Esophagus squamous epithelium (tissue), 5 donors: ENCODE data around the gene PIH1D1. TPM values are rescaled to one million over a fixed set of nuclear protein-coding genes. Genes with fewer than 3 reads are reported as not detected.

Experiments used
- DNase-seq: peaks from one replicate; lab custom pipeline; 2025; lab: John Stamatoyannopoulos, UW
- H3K27ac ChIP-seq, 4 donors: fragments of 200-600 bp; sonication (generic); one replicate each; pipeline ENCODE4 v1.5.1; 2016 to 2019; ENCODE audit warnings: mild to moderate bottlenecking in 1 of 4
- H3K27me3 ChIP-seq, 4 donors: fragments of 200-600 bp; sonication (generic); 1 replicate in 3 of 4; 2 replicates in 1 of 4; pipeline versions ENCODE4 v1.5.1 to v1.6.0; 2017 to 2021; ENCODE audit warnings: antibody characterized with exemption in 1 of 4
- H3K36me3 ChIP-seq, 3 donors: fragments of 200-600 bp; sonication (generic); one replicate each; pipeline ENCODE4 v1.5.1; 2016 to 2019
- H3K4me1 ChIP-seq, 3 donors: fragments of 200-600 bp; sonication (generic); one replicate each; pipeline ENCODE4 v1.5.1; 2017 to 2019
- H3K4me3 ChIP-seq, 4 donors: fragments of 200-600 bp; sonication (generic); 1 replicate in 3 of 4; 2 replicates in 1 of 4; pipeline ENCODE4 v1.5.1; 2016 to 2019; ENCODE audit warnings: mild to moderate bottlenecking in 2 of 4, moderate library complexity in 1 of 4
- H3K9me3 ChIP-seq, 3 donors: fragments of 200-600 bp; sonication (generic); one replicate each; pipeline ENCODE4 v1.5.1; 2016 to 2019
- CTCF ChIP-seq, 6 experiments: fragments of 450-650 bp in 4 of 6; fragments of 200-600 bp in 2 of 6; sonication (generic) in 2 of 6; IDR thresholded peaks; one replicate each; pipeline ENCODE4 v1.5.1; 2016 to 2019; ENCODE audit warnings: antibody characterized with exemption in 6 of 6, mild to moderate bottlenecking in 4 of 6, moderate library complexity in 4 of 6
- POLR2A ChIP-seq, 4 donors: fragments of 450-650 bp; IDR thresholded peaks; one replicate each; pipeline ENCODE4 v1.6.1; 2017; ENCODE audit warnings: antibody characterized with exemption in 4 of 4, mild to moderate bottlenecking in 4 of 4, moderate library complexity in 3 of 4
- WGBS, 2 donors: methylation state at CpG; one replicate each; pipeline ENCODE4 v1.1.5; 2018; 5-methylcytosine and 5-hydroxymethylcytosine counted together
- intact Hi-C: fragments of 100-400 bp; cut with DNase I; formaldehyde crosslinking; loops from one replicate; pipeline ENCODE4 v1.15.0; 2022
- total RNA-seq, 4 donors: library from RNA; depleted of rRNA; stranded (reverse); fragments of >200 nt; gene quantifications; one replicate each; pipeline ENCODE4 v1.1.0, GENCODE V29; 2016
- donor health status: DM: yes; HTN: yes; CAD: no.

Gene PIH1D1
- total RNA-seq, 4 donors from 2014 or later = 54.4 to 91.2 (median 67.2) TPM

- WGBS, 2 donors = 24 to 26% methylated on average over 17 to 23 of the region's 48 CpGs
- H3K9me3 ChIP-seq = no peaks in the 10 kb centered on the region
- H3K36me3 ChIP-seq = no peaks in the 10 kb centered on the region
- peaks cover 17 to 36% (median 24%) of the 10 kb centered on the region in 3 donors for H3K4me1 ChIP-seq
- no peak for DNase-seq
- H3K4me3 ChIP-seq = peak overlapping the region in 3 of 4 donors; percentile 9 to 53 (median 20)
- H3K27me3 ChIP-seq = peaks cover 11 to 100% (median 43%) of the 10 kb centered on the region in 4 donors
- no peak for TF ChIP-seq POLR2A (IDR thresholded peaks at IDR 0.05)
- TF ChIP-seq CTCF (IDR thresholded peaks at IDR 0.05) = no peak
- intact Hi-C loops = no loop called here
- H3K27ac ChIP-seq = no peak overlapping the region
Measured at GRCh38 chr19:49421039-49421877, 30.4 kb downstream of the PIH1D1 start.

- no peak for TF ChIP-seq POLR2A (IDR thresholded peaks at IDR 0.05)
- no peak for TF ChIP-seq CTCF (IDR thresholded peaks at IDR 0.05)
- DNase-seq = no peak
- no peaks in the 10 kb centered on the region for H3K36me3 ChIP-seq
- peaks cover 11 to 100% (median 33%) of the 10 kb centered on the region in 4 donors for H3K27me3 ChIP-seq
- no peak overlapping the region for H3K4me3 ChIP-seq
- no peaks in the 10 kb centered on the region for H3K9me3 ChIP-seq
- no peak overlapping the region for H3K27ac ChIP-seq
- 73 to 77% methylated on average over 2 of the region's 2 CpGs for WGBS, 2 donors
- intact Hi-C loops = no loop called here
- peaks cover 17 to 36% (median 24%) of the 10 kb centered on the region in 3 donors for H3K4me1 ChIP-seq
Measured at GRCh38 chr19:49420227-49420626, 31.4 kb downstream of the PIH1D1 start.

GRCh38 chr19:49419173-49419572, 32.4 kb downstream of the PIH1D1 start:
- Histone ChIP-seq H3K36me3 (no peaks in the 10 kb centered on the region), H3K4me1 (peaks cover 17 to 36% (median 24%) of the 10 kb centered on the region in 3 donors), H3K4me3 (no peak overlapping the region), H3K27ac (no peak overlapping the region), H3K9me3 (no peaks in the 10 kb centered on the region), H3K27me3 (peaks cover 11 to 95% (median 28%) of the 10 kb centered on the region in 4 donors)
- 74% methylated on average over 2 of the region's 2 CpGs; no CpG with 5 or more reads in 1 of the 2 donors for WGBS, 2 donors
- DNase-seq = no peak
- intact Hi-C loops = no loop called here
- TF ChIP-seq POLR2A (IDR thresholded peaks at IDR 0.05) (no peak), CTCF (IDR thresholded peaks at IDR 0.05) (no peak)

- 68 to 90% methylated on average over 5 of the region's 5 CpGs for WGBS, 2 donors
- H3K4me1 ChIP-seq = peaks cover 17 to 32% (median 22%) of the 10 kb centered on the region in 3 donors
- no peak for DNase-seq
- TF ChIP-seq POLR2A (IDR thresholded peaks at IDR 0.05) = no peak
- no peak for TF ChIP-seq CTCF (IDR thresholded peaks at IDR 0.05)
- no peaks in the 10 kb centered on the region for H3K36me3 ChIP-seq
- H3K4me3 ChIP-seq = no peak overlapping the region
- no peak overlapping the region for H3K27ac ChIP-seq
- intact Hi-C loops = no loop called here
- H3K27me3 ChIP-seq = peaks cover 7 to 88% (median 24%) of the 10 kb centered on the region in 4 donors
- H3K9me3 ChIP-seq = no peaks in the 10 kb centered on the region
Measured at GRCh38 chr19:49418511-49418910, 33.1 kb downstream of the PIH1D1 start.

GRCh38 chr19:49417088-49417487, 34.5 kb downstream of the PIH1D1 start:
- H3K27ac ChIP-seq = no peak overlapping the region
- intact Hi-C loops = no loop called here
- TF ChIP-seq CTCF (IDR thresholded peaks at IDR 0.05) = no peak
- TF ChIP-seq POLR2A (IDR thresholded peaks at IDR 0.05) = no peak
- H3K4me1 ChIP-seq = peaks cover 5 to 18% (median 9%) of the 10 kb centered on the region in 3 donors
- H3K9me3 ChIP-seq = no peaks in the 10 kb centered on the region
- H3K36me3 ChIP-seq = no peaks in the 10 kb centered on the region
- peaks cover 0 to 74% (median 12%) of the 10 kb centered on the region in 4 donors for H3K27me3 ChIP-seq
- no peak overlapping the region for H3K4me3 ChIP-seq
- WGBS, 2 donors = 49 to 64% methylated on average over 2 to 4 of the region's 7 CpGs
- DNase-seq = no peak
